ENCODE data around the gene HEPHL1. TPM values are rescaled to one million over a fixed set of nuclear protein-coding genes. Genes with fewer than 3 reads are reported as not detected.

HEPHL1 gene
- total RNA-seq, 1 experiment from 2014 or later = not detected

DNA sequence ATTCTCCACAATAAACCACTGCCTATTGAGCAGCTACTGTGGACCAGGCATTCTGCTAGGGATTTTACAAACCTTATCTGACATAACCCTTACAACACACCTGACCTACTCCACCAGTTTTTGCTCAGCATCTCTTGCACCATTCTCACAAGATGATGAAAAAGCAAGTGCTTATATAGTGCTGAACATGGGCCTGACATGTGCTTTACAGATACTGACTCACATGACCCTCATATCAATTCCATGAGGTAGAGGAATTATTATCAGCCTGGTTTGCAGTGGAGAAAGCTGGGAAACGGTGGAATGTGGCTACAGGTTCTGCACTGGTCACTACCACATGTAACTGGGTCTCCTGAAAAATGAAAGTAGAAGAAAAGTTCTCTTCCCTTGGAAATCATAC lies 69.9 kb downstream of the HEPHL1 start:
- no peaks in the 10 kb centered on the region for H3K4me1 ChIP-seq (ENCODE audit: control insufficient read depth in 1 of 2, insufficient read depth in 2 of 2, low read length in 2 of 2)
- no peak for DNase-seq (ENCODE audit: low read depth, low spot score)
- intact Hi-C loops (cut with micrococcal nuclease) = no loop called here
- H3K79me2 ChIP-seq (ENCODE audit: insufficient read depth, low read length) = no peaks in the 10 kb centered on the region
- TF ChIP-seq ATF3 (IDR thresholded peaks at IDR 0.05) (no peak), ZNF274 (IDR thresholded peaks at IDR 0.05; ENCODE audit: low read depth, low read length) (no peak), POLR2A (IDR thresholded peaks at IDR 0.05; ENCODE audit: borderline replicate concordance, extremely low read depth, insufficient read depth, insufficient read length) (no peak), JUND (IDR thresholded peaks at IDR 0.05) (no peak), RAD21 (IDR thresholded peaks at IDR 0.05; ENCODE audit: low read depth) (no peak), ZFX (IDR thresholded peaks at IDR 0.05) (no peak), SRF (IDR thresholded peaks at IDR 0.05; ENCODE audit: low read depth) (no peak), EZH2phosphoT487 (IDR thresholded peaks at IDR 0.05; ENCODE audit: borderline replicate concordance) (no peak), FOSL1 (IDR thresholded peaks at IDR 0.05; ENCODE audit: low read depth) (no peak), TCF7L2 (IDR thresholded peaks at IDR 0.05; ENCODE audit: borderline replicate concordance, extremely low read depth, insufficient read depth, insufficient read length) (no peak), YY1 (IDR thresholded peaks at IDR 0.05; ENCODE audit: extremely low read depth, insufficient replicate concordance, low read depth, low read length) (no peak)
- TF ChIP-seq, protein P1, sequence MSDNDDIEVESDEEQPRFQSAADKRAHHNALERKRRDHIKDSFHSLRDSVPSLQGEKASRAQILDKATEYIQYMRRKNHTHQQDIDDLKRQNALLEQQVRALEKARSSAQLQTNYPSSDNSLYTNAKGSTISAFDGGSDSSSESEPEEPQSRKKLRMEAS (IDR thresholded peaks at IDR 0.05) = no peak
- TF ChIP-seq, protein P2, sequence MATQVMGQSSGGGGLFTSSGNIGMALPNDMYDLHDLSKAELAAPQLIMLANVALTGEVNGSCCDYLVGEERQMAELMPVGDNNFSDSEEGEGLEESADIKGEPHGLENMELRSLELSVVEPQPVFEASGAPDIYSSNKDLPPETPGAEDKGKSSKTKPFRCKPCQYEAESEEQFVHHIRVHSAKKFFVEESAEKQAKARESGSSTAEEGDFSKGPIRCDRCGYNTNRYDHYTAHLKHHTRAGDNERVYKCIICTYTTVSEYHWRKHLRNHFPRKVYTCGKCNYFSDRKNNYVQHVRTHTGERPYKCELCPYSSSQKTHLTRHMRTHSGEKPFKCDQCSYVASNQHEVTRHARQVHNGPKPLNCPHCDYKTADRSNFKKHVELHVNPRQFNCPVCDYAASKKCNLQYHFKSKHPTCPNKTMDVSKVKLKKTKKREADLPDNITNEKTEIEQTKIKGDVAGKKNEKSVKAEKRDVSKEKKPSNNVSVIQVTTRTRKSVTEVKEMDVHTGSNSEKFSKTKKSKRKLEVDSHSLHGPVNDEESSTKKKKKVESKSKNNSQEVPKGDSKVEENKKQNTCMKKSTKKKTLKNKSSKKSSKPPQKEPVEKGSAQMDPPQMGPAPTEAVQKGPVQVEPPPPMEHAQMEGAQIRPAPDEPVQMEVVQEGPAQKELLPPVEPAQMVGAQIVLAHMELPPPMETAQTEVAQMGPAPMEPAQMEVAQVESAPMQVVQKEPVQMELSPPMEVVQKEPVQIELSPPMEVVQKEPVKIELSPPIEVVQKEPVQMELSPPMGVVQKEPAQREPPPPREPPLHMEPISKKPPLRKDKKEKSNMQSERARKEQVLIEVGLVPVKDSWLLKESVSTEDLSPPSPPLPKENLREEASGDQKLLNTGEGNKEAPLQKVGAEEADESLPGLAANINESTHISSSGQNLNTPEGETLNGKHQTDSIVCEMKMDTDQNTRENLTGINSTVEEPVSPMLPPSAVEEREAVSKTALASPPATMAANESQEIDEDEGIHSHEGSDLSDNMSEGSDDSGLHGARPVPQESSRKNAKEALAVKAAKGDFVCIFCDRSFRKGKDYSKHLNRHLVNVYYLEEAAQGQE (IDR thresholded peaks at IDR 0.05; ENCODE audit: low read depth) = no peak
- BruUV-seq (replicated peaks) = no TSS peak
- no peaks in the 10 kb centered on the region for H3K9me3 ChIP-seq (ENCODE audit: control insufficient read depth in 1 of 2, insufficient read depth in 1 of 2, low read depth in 1 of 2, low read length in 2 of 2)
- CTCF ChIA-PET = no interaction called here
- RAD21 ChIA-PET (ENCODE audit: low non-redundant PET in 1 of 2, low total read pairs in 2 of 2, uncharacterized antibody in 2 of 2, unreplicated experiment in 2 of 2) = no interaction called here
- no peak overlapping the region for H3K9ac ChIP-seq (ENCODE audit: low read length)
- H3K27me3 ChIP-seq (ENCODE audit: insufficient read depth, low read length) = peaks cover 8% of the 10 kb centered on the region; the same call in 1 of the 2 replicates
- H3K27ac ChIP-seq (ENCODE audit: low read depth, low read length) = no peak overlapping the region
- H2AFZ ChIP-seq (ENCODE audit: low read depth, low read length, poor library complexity, severe bottlenecking) = no peak overlapping the region
- no peak overlapping the region for H3K4me3 ChIP-seq (replicated peaks in 1 of 2; ENCODE audit: low read depth in 1 of 2, low read length in 2 of 2)
- no peaks in the 10 kb centered on the region for H4K20me1 ChIP-seq (ENCODE audit: insufficient read depth)
- ATAC-seq = no peak
- H3K9me2 ChIP-seq (ENCODE audit: insufficient read depth) = no peaks in the 10 kb centered on the region
- POLR2A ChIA-PET = no interaction called here
- no peaks in the 10 kb centered on the region for H3K36me3 ChIP-seq (ENCODE audit: control insufficient read depth in 1 of 2, insufficient read depth in 2 of 2, low read length in 2 of 2)
- H3K4me2 ChIP-seq (ENCODE audit: low read length) = no peak overlapping the region

Data from HCT116 (cell line).